NCI-H146 treated with DMSO at 0.1 percent for 48 hours (cell line): ENCODE results near the gene CEP70.
"Not testable (repeated sequence)": the region's sequence is repeated elsewhere in the genome, so short reads cannot be mapped to it uniquely, and the experiment has no call there.

Experiments used
- DNase-seq: peaks from one replicate; lab custom pipeline; 2025; ENCODE audit not compliant: unreplicated experiment; lab: John Stamatoyannopoulos, UW

The CEP70 gene

GRCh38 chr3:138513090-138513843, 80.8 kb downstream of the CEP70 start:
- no peak for DNase-seq

DNA sequence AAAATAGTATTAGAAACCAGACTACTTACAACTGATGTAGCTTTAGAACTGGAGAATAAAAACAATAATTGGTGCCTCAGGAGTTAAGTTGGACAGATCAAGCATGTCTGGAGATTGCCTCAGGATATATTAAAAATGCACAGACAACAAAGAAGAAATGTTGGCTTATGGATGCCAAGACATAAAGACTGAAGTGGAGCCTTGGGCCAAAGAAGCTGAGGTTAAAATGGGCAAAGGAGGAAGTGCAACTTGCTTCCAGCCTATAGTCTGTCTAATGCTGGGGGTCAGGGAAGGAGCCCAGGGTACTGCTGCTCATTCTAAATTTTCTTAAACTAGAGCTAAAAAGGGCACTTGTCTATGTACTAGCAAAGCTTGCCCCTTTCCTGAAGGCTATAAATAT, 82.1 kb downstream of the CEP70 start:
- DNase-seq, result no peak

DNA sequence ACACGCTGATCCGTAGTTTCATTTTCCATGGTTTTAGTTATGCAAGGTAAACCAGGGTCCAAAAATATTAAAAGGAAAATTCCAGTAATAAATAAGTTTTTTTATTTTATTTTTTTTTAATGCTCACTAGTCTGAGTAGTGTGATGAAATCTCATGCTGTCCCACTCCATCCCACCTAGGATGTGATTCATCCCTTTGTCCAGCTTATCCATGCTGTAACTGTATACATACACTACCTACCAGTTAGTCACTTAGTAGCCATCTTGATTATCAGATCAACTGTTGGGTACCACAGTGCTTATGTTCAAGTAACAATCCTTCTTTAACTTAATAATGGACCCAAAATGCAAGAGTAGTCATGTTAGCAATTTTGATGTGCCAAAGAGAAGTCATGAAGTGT, 84.5 kb downstream of the CEP70 start:
- no peak for DNase-seq

DNA sequence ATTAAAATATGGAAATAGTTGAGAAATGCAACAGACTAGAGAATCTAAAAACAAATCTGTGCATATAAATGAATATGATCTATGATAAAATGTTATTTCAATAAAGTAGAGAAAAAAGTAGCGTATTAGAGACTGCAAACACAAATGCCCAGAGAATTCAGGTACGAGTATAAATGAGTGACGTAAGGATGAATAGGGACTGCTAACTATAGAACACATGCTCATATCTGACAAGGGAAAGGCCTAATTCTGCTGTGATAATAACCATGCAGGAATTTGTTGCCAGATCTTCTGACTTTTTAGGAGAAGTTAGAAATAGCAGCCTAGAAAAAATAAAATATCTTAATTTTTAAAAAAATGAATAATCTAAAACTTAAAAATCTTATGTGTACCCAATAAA, 86.5 kb downstream of the CEP70 start:
- no peak for DNase-seq

DNA sequence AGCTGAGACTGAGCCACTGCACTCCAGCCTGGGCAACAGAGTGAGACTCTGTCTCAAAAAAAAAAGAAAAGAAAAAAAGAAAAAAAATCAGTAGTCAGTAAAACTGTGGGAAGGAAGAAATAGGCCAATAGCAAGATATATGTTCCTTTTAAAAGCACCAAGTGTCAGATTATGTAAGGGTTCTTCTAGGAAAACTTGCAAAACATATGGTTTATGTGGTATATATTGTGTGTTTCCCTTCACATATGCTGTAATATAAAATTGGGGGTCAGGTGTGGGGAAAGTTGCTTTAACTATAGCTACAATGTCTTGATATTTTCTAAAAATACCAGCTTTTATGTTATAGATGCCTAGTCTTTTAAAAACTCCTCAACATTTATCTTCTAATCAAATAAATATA, 95.1 kb downstream of the CEP70 start:
- no peak for DNase-seq

DNA sequence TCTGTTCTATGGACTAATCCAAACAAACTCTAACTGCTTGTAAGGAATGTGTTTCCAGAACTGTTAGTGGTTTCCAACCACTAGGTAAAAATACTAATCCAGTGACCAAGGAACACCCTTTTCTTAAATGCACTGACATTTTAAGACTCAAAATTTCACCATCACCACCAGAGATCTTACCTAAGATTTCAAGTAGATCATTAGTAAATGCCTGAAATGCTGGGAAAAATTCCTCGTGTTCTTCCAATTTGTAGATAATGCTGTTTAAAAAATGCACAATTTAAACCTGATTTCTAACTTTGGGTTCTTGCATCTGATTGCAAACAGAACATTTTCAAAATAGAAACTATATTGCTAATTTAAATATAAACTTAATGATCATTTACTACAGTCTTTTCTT, 96.2 kb downstream of the CEP70 start:
- DNase-seq, result no peak

DNA sequence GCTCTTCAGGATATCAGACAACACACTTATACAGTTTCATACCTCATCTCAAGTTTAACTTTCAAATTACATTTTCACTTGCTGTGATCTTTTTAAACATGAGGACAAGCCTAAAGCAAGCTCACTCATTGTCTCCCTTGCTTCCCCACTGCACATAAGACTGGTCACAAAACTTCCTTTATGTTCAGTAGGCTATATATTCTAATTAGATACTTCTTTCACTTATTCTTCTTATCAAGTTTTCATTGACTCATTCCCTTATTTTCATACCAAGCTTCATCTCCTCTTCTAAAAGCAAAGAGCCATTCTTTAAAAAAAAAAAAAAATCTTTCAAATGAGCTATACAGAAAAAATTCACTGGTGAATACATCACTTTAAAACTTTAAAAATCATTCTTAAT, 97.0 kb downstream of the CEP70 start:
- DNase-seq, result no peak

GRCh38 chr3:138496436-138496835, 97.6 kb downstream of the CEP70 start:
- no peak for DNase-seq

DNA sequence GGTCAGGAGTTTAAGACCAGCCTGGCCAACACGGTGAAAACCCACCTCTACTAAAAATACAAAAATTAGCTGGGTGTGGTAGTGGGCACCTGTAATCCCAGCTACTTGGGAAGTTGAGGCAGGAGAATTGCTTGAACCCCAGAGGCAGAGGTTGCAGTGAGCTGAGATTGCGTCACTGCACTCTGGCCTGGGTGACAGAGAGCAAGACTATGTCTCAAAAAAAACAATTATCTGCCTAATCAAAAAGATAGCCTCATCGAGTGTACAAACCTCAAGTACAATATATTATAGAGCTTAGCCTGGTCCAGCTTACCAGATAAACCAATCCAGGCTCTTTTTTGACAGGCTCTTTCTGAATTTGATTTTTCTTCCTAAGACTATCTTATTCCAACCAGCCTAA, 98.4 kb downstream of the CEP70 start:
- DNase-seq, result not testable (repeated sequence)

DNA sequence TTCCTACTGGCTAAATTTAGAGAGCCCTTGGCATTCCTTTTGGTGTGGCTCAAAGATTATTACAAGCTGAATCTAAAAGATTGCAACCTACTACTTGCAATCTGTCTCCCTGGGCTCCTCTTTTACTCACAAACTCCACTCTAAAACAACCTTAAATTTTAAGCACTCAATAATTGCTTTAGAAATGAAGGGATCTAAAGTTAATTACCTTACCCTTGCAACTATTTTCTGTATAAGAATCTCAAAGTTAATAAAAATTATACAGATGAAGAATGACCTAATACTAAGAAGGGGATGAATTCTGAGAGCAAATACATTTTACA, 99.5 kb downstream of the CEP70 start:
- DNase-seq, result no peak

DNA sequence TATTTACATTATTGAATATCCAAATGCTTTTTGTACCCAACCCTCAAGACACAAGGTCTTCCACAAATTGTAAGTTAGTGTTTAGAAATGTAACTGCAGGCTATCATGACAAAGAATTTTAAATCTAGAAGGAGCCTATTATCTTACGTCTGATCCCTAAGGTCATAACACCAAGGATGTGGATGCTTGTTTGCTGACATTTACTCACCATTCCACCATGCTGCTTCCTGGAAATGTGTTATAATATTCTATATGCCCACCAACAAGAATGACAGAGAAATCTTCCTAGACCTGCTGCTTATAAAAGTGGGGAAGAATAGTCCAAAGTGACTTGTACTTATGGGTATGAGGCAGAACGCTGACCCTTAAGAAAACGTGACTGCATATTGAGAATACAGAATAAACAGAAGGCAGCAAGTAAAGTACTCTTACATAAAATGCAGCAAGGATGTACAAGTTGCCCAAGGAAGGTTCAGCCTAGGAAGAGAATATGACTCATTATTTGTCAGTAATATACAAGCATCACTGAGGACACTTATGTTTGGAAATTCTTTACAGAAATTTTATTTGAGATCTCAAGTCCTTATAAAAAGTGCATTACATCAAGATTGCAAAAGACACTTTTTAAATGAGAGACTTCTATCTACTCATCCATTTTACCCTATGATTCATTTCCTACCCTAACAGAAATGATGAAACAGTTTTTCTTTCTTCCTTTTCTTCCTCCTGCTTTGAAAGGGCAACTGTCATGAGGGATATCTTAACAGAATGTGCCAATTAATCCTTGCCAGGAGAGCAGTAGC, 100.1 kb downstream of the CEP70 start:
- DNase-seq, result no peak

DNA sequence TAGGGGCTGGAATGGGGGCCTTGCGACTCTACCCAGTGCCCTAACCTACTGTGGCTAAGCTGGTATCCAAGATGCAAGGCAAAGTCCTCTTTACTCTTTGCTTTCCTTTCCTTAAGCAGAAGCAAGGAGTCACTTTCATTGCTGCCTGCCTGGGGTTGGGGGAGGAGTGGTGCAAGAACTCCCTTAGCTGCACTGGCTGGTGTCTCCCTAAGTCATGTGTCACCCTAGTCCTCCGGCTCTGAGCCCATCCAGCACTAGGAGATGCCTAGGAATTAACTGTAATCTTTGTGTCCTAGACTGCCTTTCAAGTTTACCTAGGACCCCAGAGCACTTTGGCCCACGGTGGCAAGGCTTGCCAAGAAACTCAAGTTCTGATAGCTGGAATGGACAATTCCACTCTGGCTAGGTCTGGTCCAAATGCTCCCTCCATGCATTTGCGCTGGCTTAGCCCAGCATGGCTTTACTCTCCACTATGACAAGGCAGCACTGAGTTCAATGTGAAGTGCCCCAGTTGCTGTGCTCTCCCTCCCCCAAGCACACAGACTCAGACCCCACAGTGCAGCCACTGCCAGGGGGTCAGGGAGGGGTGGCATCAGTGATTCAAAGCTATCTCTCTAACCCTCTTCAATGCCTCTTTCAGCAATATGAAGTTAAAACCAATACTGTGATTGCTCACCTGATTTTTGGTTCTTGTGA, 100.9 kb downstream of the CEP70 start:
- no peak for DNase-seq

DNA sequence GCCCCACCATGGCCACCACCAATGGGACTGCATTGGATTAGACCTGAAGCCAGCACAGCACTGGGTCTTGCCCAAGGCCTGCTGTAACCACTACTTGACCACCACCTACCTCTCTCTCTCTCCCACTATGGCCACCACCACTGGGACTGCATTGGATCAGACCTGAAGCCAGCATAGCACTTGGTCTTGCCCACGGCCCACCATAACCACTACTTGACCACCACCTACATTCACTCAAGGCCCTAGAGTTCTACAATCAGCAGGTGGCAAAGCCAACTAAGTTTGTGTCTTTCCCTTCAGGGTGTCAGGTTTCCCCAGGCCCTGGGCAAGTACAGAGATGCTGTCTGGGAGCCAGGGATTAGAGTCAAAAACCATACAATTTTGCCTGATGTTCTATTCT, 102.1 kb downstream of the CEP70 start:
- DNase-seq, result no peak

DNA sequence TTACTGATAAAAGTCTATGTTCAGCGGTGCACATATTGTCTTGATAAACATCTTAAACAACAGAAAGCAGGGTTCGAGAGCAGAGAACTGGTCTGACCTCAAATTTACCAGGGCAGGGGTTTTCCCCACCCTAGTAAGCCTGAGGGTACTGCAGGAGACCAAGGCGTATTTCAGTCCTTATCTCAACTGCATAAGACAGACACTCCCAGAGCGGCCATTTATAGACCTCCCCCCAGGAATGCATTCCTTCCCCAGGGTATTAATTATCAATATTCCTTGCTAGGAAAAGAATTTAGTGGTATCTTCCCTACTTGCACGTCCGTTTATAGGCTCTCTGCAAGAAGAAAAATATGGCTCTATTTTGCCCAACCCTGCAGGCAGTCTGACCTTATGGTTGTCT, 107.5 kb downstream of the CEP70 start:
- not testable (repeated sequence) for DNase-seq

GRCh38 chr3:138484672-138485071, 109.4 kb downstream of the CEP70 start:
- not testable (repeated sequence) for DNase-seq

- peak; percentile 47 for DNase-seq
These were observed 114.6 kb downstream of the CEP70 start for GRCh38 chr3:138479438-138479863.

DNA sequence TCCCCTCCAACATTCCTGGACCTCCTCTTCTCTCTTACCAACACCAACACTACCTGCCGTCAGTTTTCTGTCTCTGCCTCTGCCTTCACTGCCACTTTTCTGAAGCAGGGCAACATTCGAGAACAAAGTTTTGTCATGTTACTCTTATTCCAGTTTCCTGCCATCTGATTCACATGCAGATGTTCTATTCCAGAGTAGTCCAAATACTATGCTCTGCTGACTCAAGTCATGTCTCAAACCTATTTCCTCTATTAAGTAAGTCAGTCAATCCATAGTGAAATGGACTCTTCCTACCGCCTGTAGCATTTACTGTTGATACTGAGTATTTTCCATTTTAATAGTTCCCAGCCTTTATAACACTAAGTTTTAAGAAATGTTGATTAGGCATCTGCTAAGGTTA, 116.3 kb downstream of the CEP70 start:
- DNase-seq, result no peak

DNA sequence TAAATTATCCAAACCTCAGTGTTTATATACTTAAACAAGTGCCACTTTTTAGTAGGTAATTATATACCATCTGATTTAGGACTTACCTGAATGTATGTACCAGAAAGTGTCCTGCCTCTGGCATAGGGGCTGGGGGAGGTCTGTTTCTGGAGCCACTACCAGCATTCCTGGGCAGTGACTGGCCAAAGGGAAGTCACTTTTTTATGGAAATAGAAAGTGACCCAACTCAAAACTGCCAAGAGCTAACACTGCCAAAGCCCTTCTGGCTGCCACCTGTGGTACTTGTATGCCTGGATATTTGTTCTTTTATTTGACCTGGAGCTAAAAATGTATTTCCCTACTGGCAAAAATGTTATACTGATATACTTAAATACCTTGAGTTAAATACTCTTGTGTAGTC, 116.9 kb downstream of the CEP70 start:
- no peak for DNase-seq

DNA sequence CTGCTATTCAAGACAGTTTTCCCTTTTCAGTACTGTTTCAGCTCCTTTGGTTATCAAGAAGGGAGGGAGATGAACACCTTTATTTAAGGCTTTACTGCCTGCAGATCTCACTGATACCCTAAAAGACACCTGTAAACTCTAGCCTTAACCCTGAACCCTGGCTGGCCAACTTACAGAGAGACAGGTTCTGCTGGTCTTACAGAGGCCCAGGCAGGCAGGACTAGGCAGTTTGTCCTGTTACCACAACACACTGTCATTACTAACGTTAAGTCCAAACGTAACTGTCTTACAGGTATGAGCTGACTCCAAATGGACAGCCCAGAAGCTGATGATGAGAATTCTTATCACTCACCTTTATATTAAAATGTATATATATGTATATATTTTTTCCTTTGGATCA, 117.5 kb downstream of the CEP70 start:
- DNase-seq, result no peak

GRCh38 chr3:138474163-138474562, 119.9 kb downstream of the CEP70 start:
- no peak for DNase-seq

DNA sequence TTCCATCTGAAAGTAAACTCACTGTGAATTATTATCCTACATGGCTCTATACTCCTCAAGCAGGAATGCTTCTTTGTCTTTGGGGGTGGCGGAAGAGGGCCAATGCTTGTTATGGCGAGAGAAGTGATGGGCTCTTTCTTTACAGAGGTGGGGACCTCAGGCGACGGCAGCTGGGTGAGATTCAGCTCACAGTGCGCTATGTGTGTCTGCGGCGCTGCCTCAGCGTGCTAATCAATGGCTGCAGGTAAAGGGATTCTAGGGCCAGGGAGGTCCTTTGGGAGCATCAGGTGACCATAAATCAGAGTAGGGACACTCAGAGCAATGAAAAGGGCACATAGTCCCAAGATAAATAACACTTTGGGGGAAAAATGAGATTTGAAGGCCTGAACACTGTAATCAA, 120.7 kb downstream of the CEP70 start:
- DNase-seq, result no peak
